Sigmoid colon (tissue), 7 donors: ENCODE measurements around the gene KIN. TPM values are rescaled to one million over a fixed set of nuclear protein-coding genes. Genes with fewer than 3 reads are reported as not detected.

Experiments used
- DNase-seq: peaks from one replicate; pipeline ENCODE4 v3.0.0-alpha.2; 2019
- H3K27ac ChIP-seq, 4 donors: fragments of 200-600 bp; sonication (generic); one replicate each; pipeline ENCODE4 v1.5.1; 2016 to 2019; ENCODE audit warnings: mild to moderate bottlenecking in 1 of 4
- H3K27me3 ChIP-seq, 3 donors: fragments of 200-600 bp; sonication (generic); one replicate each; pipeline ENCODE4 v1.5.1; 2019; ENCODE audit warnings: mild to moderate bottlenecking in 1 of 3
- H3K36me3 ChIP-seq, 4 donors: fragments of 200-600 bp; sonication (generic); one replicate each; pipeline ENCODE4 v1.5.1; 2016 to 2019
- H3K4me1 ChIP-seq, 4 donors: fragments of 200-600 bp; sonication (generic); one replicate each; pipeline ENCODE4 v1.5.1; 2017 to 2019
- H3K4me3 ChIP-seq, 4 donors: fragments of 200-600 bp; sonication (generic); one replicate each; pipeline ENCODE4 v1.5.1; 2017 to 2019; ENCODE audit warnings: mild to moderate bottlenecking in 2 of 4, moderate library complexity in 1 of 4
- H3K9me3 ChIP-seq, 4 donors: fragments of 200-600 bp in 3 of 4; sonication (generic) in 3 of 4; one replicate each; pipeline versions ENCODE4 v1.5.1 to v1.6.1; 2013 to 2019
- EP300 ChIP-seq, 4 donors: sonication (generic); formaldehyde crosslinking; IDR thresholded peaks; one replicate each; pipeline ENCODE4 v1.6.1; 2017; ENCODE audit warnings: antibody characterized with exemption in 4 of 4
- POLR2A ChIP-seq, 2 donors: fragments of 450-650 bp; IDR thresholded peaks; one replicate each; pipeline ENCODE4 v1.6.1; 2016; ENCODE audit warnings: antibody characterized with exemption in 2 of 2, mild to moderate bottlenecking in 2 of 2, moderate library complexity in 2 of 2
- POLR2AphosphoS5 ChIP-seq, 4 donors: sonication (generic); formaldehyde crosslinking; IDR thresholded peaks; one replicate each; pipeline ENCODE4 v1.6.1; 2017; ENCODE audit warnings: antibody characterized with exemption in 4 of 4
- WGBS, 2 donors: extraction: QIAGEN DNeasy Blood & Tissue Kit; methylation state at CpG; one replicate each; pipeline ENCODE4 v1.1.7; 2013; 5-methylcytosine and 5-hydroxymethylcytosine counted together
- intact Hi-C: fragments of 100-400 bp; cut with DNase I; formaldehyde crosslinking; loops from one replicate; pipeline ENCODE4 v1.15.1; 2023
- polyA plus RNA-seq, 3 donors: library from polyadenylated mRNA; stranded (reverse); fragments of 200-250 nt; gene quantifications; one replicate each; pipeline ENCODE4 v1.2.3, GENCODE V29; 2013
- total RNA-seq, 4 donors: library from RNA; depleted of rRNA; stranded (reverse); fragments of >200 nt; gene quantifications; one replicate each; pipeline ENCODE4 v1.1.0, GENCODE V29; 2016
- TF ChIP-seq, protein P1 (sequence below), 4 experiments: fragments of 450-650 bp in 3 of 4; fragments of 200-600 bp in 1 of 4; IDR thresholded peaks; one replicate each; pipeline ENCODE4 v1.5.1; 2016 to 2019; ENCODE audit warnings: antibody characterized with exemption in 4 of 4, mild to moderate bottlenecking in 3 of 4, moderate library complexity in 2 of 4
- donor health status: healthy with polysubstance abuse.
- donor health status: Bipolar disorder and iron deficiency.
- donor health status: healthy.

The KIN gene
- total and polyA plus RNA-seq, 7 donors = 5.9 to 17.2 (median 6.7) TPM

DNA sequence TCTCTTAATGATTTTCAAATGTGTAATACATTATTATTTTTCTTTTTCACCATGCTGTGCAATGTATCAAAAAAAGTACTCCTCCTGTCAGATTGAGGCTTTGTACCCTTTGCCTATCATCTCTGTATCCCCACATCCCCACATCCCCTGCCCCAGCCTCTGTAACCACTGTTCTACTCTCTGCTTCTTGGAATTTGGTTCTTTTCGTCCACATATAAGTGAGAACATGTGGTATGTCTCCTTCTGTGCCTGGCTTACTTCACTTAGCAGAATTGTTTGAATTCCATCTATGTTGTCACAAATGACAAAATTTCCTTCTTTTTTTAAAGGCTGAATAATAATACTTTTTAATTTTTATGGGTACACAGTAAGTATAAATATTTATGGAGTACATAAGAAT is 44.3 kb upstream of the KIN start:
- Histone ChIP-seq H3K27ac (no peak overlapping the region), H3K9me3 (no peaks in the 10 kb centered on the region), H3K4me3 (no peak overlapping the region), H3K27me3 (no peaks in the 10 kb centered on the region), H3K4me1 (no peaks in the 10 kb centered on the region), H3K36me3 (peaks cover 0 to under 1% (median 0%) of the 10 kb centered on the region in 4 donors)
- DNase-seq = no peak
- WGBS, 2 donors = 90 to 92% methylated on average over 1 of the region's 1 CpG
- intact Hi-C loops = no loop called here
- TF ChIP-seq EP300 (IDR thresholded peaks at IDR 0.05) (no peak), POLR2AphosphoS5 (IDR thresholded peaks at IDR 0.05) (no peak), POLR2A (IDR thresholded peaks at IDR 0.05) (no peak)
- TF ChIP-seq, protein P1, sequence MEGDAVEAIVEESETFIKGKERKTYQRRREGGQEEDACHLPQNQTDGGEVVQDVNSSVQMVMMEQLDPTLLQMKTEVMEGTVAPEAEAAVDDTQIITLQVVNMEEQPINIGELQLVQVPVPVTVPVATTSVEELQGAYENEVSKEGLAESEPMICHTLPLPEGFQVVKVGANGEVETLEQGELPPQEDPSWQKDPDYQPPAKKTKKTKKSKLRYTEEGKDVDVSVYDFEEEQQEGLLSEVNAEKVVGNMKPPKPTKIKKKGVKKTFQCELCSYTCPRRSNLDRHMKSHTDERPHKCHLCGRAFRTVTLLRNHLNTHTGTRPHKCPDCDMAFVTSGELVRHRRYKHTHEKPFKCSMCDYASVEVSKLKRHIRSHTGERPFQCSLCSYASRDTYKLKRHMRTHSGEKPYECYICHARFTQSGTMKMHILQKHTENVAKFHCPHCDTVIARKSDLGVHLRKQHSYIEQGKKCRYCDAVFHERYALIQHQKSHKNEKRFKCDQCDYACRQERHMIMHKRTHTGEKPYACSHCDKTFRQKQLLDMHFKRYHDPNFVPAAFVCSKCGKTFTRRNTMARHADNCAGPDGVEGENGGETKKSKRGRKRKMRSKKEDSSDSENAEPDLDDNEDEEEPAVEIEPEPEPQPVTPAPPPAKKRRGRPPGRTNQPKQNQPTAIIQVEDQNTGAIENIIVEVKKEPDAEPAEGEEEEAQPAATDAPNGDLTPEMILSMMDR (IDR thresholded peaks at IDR 0.05) = no peak

DNA sequence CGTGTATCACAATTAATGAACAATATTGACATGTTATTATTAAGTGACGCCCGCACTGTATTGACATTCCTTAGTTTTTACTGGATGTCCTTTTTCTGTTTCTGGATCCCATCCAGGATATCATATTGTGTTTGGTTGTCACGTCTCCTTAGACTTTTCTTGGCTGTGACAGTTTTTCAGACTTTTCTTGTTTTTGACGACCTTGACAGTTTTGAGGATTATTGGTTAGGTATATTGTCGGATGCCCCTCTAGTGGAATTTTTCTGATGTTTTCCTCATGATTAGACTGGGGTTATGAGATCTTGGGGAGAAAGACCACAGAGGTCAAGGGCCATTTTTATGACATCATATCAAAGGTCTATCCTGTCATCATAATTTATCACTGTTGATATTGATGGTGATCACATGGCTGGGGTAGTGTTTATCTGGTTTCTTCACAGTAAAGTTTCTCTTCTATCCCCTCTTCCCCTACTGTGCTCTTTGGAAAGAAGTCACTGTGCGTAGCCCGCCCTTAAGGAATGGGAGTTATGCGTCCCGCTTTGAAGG is 41.6 kb upstream of the KIN start:
- 91 to 96% methylated on average over 10 of the region's 10 CpGs for WGBS, 2 donors
- intact Hi-C loops = no loop called here
- H3K27me3 ChIP-seq = no peaks in the 10 kb centered on the region

DNA sequence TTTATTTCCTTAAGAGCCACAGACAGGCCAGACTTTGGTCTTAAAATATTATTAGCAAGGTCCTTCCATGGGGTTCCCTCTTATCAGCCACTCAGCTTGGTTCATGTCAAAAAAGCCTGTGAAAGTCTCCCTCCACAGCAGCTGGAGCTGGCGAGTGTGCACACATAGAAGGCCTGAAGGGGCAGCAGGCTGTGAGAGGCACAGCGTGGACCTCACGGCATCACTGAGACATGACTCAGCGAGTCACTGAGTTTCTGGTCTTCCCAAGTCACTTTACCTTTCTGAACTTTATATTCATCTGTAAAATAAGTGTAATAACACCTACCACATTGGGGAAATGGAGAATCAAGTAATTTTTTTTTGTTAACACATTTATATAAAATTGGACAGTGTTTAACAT is 39.2 kb upstream of the KIN start:
- H3K27ac ChIP-seq = no peak overlapping the region
- intact Hi-C loops = no loop called here
- no peak for DNase-seq
- no peaks in the 10 kb centered on the region for H3K27me3 ChIP-seq
- WGBS, 2 donors = 93 to 97% methylated on average over 4 of the region's 4 CpGs
- TF ChIP-seq POLR2A (IDR thresholded peaks at IDR 0.05) (no peak), EP300 (IDR thresholded peaks at IDR 0.05) (no peak), POLR2AphosphoS5 (IDR thresholded peaks at IDR 0.05) (no peak)
- TF ChIP-seq, protein P1 (IDR thresholded peaks at IDR 0.05) = no peak
- no peak overlapping the region for H3K4me3 ChIP-seq
- no peaks in the 10 kb centered on the region for H3K4me1 ChIP-seq
- peaks cover 0 to 41% (median 11%) of the 10 kb centered on the region in 4 donors for H3K36me3 ChIP-seq
- no peaks in the 10 kb centered on the region for H3K9me3 ChIP-seq

More for the DNA sequence above, 41.6 kb upstream of the KIN start:
- Histone ChIP-seq H3K9me3 (no peaks in the 10 kb centered on the region), H3K36me3 (peaks cover 0 to 28% (median 9%) of the 10 kb centered on the region in 4 donors), H3K4me3 (no peak overlapping the region), H3K4me1 (no peaks in the 10 kb centered on the region), H3K27ac (no peak overlapping the region)
- TF ChIP-seq POLR2A (IDR thresholded peaks at IDR 0.05) (no peak), EP300 (IDR thresholded peaks at IDR 0.05) (no peak), POLR2AphosphoS5 (IDR thresholded peaks at IDR 0.05) (no peak)
- TF ChIP-seq, protein P1 (IDR thresholded peaks at IDR 0.05) = no peak
- no peak for DNase-seq

DNA sequence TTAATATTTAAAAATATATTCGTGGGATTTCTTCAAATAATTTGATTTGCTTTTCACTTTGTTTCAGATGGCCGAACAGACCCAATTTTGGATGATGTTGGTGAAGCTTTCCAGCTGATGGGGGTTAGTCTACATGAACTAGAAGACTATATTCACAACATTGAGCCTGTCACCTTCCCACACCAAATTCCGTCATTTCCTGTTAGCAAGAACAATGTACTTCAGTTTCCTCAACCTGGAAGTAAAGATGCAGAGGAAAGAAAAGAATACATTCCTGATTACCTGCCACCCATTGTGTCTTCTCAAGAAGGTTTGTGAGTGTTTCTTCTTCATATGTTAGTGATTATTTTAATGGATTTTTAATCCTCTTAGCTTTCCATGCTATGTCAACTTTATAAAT is 36.5 kb upstream of the KIN start:
- 90 to 93% methylated on average over 3 of the region's 3 CpGs for WGBS, 2 donors
- H3K27ac ChIP-seq = no peak overlapping the region
- intact Hi-C loops = no loop called here

DNA sequence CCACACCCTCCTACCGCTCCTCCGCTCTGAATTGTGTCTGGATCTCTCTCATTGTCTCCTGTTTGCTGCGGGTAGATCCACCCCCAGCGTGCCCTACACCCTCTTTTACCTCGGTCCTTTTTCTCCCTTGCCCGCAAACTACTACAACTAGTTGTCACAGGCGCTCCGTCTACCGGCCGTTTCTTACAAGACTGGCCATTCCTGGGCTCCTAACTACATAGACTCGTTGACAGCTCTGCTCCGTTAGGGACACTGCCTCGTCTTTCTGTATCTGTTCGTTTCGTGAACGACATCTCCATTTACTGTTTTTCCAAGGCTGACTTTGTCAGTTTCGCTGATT is 31.3 kb upstream of the KIN start:
- Histone ChIP-seq H3K4me3 (peak overlapping the region; percentile 76 to 96 (median 92)), H3K27me3 (no peaks in the 10 kb centered on the region), H3K9me3 (no peaks in the 10 kb centered on the region), H3K36me3 (peaks cover 0 to 11% (median 2%) of the 10 kb centered on the region in 4 donors), H3K4me1 (peaks cover 0 to 22% (median 17%) of the 10 kb centered on the region in 4 donors), H3K27ac (peak overlapping the region in 3 of 4 donors; percentile 80 to 83 (median 80))
- 0 to 1% methylated on average over 17 of the region's 17 CpGs for WGBS, 2 donors
- TF ChIP-seq EP300 (IDR thresholded peaks at IDR 0.05) = no peak
- TF ChIP-seq, protein P1 (IDR thresholded peaks at IDR 0.05) = peak in 1 of 4 experiments; percentile 22
- DNase-seq = no peak
- intact Hi-C loops = loop anchor here (2.0 kb wide), 1 partner anchor 30 kb away; the partner anchor contains the start of gene ATP5F1C

More for the DNA sequence above, 36.5 kb upstream of the KIN start:
- H3K4me3 ChIP-seq = no peak overlapping the region
- no peak for TF ChIP-seq POLR2AphosphoS5 (IDR thresholded peaks at IDR 0.05)
- peaks cover 0 to 15% (median 12%) of the 10 kb centered on the region in 4 donors for H3K4me1 ChIP-seq
- H3K27me3 ChIP-seq = no peaks in the 10 kb centered on the region
- no peaks in the 10 kb centered on the region for H3K9me3 ChIP-seq
- H3K36me3 ChIP-seq = peaks cover 3 to 41% (median 11%) of the 10 kb centered on the region in 4 donors
- DNase-seq = no peak
